ENCODE data around the gene POTEM.
"Not testable (repeated sequence)": the region's sequence is repeated elsewhere in the genome, so short reads cannot be mapped to it uniquely, and the experiment has no call there.

POTEM gene

DNA sequence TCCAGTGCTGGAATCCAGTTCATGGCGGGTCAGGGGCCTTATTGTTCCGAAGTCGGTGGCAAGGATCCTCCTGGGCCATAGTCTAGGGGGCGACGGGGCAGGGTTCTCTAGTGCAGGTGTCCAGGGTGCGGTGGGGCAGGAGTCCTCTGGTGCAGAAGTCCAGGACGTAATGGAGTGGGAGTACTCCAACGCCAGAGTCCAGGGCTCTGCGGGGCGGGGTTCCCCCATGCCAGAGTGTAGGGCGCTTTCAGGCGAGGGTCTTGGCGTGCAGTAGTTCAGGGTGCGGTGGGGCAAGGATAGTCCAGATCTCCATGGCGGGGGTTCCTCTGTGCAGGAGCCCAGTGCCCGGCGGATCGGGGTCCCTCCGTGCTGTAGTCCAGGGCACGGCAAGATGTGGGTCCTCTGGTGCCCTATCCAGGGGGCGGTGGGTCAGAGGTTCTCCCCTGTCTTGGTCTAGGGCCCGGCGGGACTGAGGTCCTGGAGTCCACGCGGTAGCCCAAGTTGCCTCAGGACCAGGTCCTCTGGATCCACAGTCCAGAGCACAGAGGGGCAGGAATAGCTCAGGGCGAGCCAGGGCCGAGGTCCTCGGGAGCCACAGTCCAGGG lies 70.9 kb downstream of the POTEM start:
- not testable (repeated sequence) for DNase-seq

- DNase-seq = not testable (repeated sequence)
Observed at GRCh38 chr14:19038785-19039184, 71.6 kb downstream of the POTEM start.

- DNase-seq = not testable (repeated sequence)
Observed at GRCh38 chr14:19043384-19043783, 76.2 kb downstream of the POTEM start.
